Bronchial epithelial cell (primary cell): ENCODE data around the gene BCAS3. TPM values are rescaled to one million over a fixed set of nuclear protein-coding genes. Genes with fewer than 3 reads are reported as not detected.

Source experiments
- DNase-seq: peaks from one replicate; pipeline ENCODE4 v3.0.0-alpha.2; 2010; ENCODE audit warnings: low read depth
- FAIRE-seq: peaks from 2 replicates; lab custom pipeline; 2011; peaks lifted over from hg19 to GRCh38; lab: Jason Lieb, UNC
- H3K27me3 ChIP-seq: 2 replicates; pipeline ENCODE4 v1.5.1; 2011; ENCODE audit warnings: low read length; ENCODE audit not compliant: control insufficient read depth, insufficient read depth
- H3K36me3 ChIP-seq: 2 replicates; pipeline ENCODE4 v1.5.1; 2011; ENCODE audit warnings: low read length; ENCODE audit not compliant: control insufficient read depth, insufficient read depth
- H3K4me3 ChIP-seq: 2 replicates; pipeline ENCODE4 v1.5.1; 2011; ENCODE audit warnings: mild to moderate bottlenecking, low read depth, low read length, control low read depth
- CTCF ChIP-seq: IDR thresholded peaks from 2 replicates; pipeline ENCODE4 v1.5.1; 2011; ENCODE audit warnings: mild to moderate bottlenecking, moderate library complexity, low read length, control low read depth, inconsistent platforms; ENCODE audit not compliant: insufficient read depth, severe bottlenecking
- total RNA-seq: library from RNA; depleted of rRNA; stranded (reverse); fragments of >200 nt; gene quantifications from 2 replicates; pipeline ENCODE4 v1.2.1, GENCODE V29; 2014

The BCAS3 gene
- total RNA-seq, 1 donor from 2014 or later = 10.3 TPM

- no peaks in the 10 kb centered on the region for H3K36me3 ChIP-seq
- peaks cover 3% of the 10 kb centered on the region for H3K27me3 ChIP-seq
- no peak for FAIRE-seq
- no peak for TF ChIP-seq CTCF
- no peak for DNase-seq
- H3K4me3 ChIP-seq = no peak overlapping the region
These were observed 641.0 kb downstream of the BCAS3 start for GRCh38 chr17:61318684-61319098.

- no peak overlapping the region for H3K4me3 ChIP-seq
- H3K27me3 ChIP-seq = peaks cover 3% of the 10 kb centered on the region
- no peak for FAIRE-seq
- TF ChIP-seq CTCF = no peak
- DNase-seq = no peak
- no peaks in the 10 kb centered on the region for H3K36me3 ChIP-seq
These were observed 643.7 kb downstream of the BCAS3 start for GRCh38 chr17:61321344-61321743.

- no peak for DNase-seq
- no peak overlapping the region for H3K4me3 ChIP-seq
- H3K27me3 ChIP-seq = peaks cover 3% of the 10 kb centered on the region
These were observed 644.8 kb downstream of the BCAS3 start for GRCh38 chr17:61322325-61323002.

GRCh38 chr17:61323003-61323908 is 645.6 kb downstream of the BCAS3 start:
- no peak for TF ChIP-seq CTCF
- FAIRE-seq (no peak), DNase-seq (no peak)
- peaks cover 3% of the 10 kb centered on the region for H3K27me3 ChIP-seq
- no peaks in the 10 kb centered on the region for H3K36me3 ChIP-seq
- H3K4me3 ChIP-seq = no peak overlapping the region

More at GRCh38 chr17:61322325-61323002, 644.8 kb downstream of the BCAS3 start:
- no peaks in the 10 kb centered on the region for H3K36me3 ChIP-seq
- no peak for FAIRE-seq
- no peak for TF ChIP-seq CTCF

GRCh38 chr17:61323909-61324868 is 646.5 kb downstream of the BCAS3 start:
- H3K4me3 ChIP-seq = no peak overlapping the region
- no peaks in the 10 kb centered on the region for H3K27me3 ChIP-seq
- FAIRE-seq = no peak
- no peak for TF ChIP-seq CTCF
- no peak for DNase-seq
- no peaks in the 10 kb centered on the region for H3K36me3 ChIP-seq
